Caco-2 (cell line): ENCODE results near the gene PROX2. TPM values are rescaled to one million over a fixed set of nuclear protein-coding genes. Genes with fewer than 3 reads are reported as not detected.

Experiments used
- BruUV-seq: library from RNA; stranded (reverse); fragments of 400-500 nt; replicated peaks from 2 replicates; lab custom pipeline; 2021; lab: Mats Ljungman, UMichigan
- CTCF ChIA-PET: fragments of 300-600 bp; sonication (Branson Sonifier 250); formaldehyde crosslinking; loops from one replicate; lab custom pipeline; 2022; ENCODE audit warnings: antibody characterized with exemption; lab: Charles Lee
- POLR2A ChIA-PET: fragments of 300-600 bp; sonication (Branson Sonifier 250); formaldehyde crosslinking; loops from one replicate; lab custom pipeline; 2022; ENCODE audit warnings: antibody characterized with exemption; lab: Charles Lee
- DNase-seq, 2 experiments: peaks; one replicate each; pipeline versions ENCODE4 v3.0.0 to v3.0.0-alpha.2; 2020 to 2022
- H3K27me3 ChIP-seq: replicated peaks from 2 replicates; pipeline ENCODE4 v1.6.0; 2011; ENCODE audit warnings: low read length; ENCODE audit not compliant: control insufficient read depth, insufficient read depth
- H3K36me3 ChIP-seq: 2 replicates; pipeline ENCODE4 v1.5.1; 2011; ENCODE audit warnings: low read length; ENCODE audit not compliant: control insufficient read depth, insufficient read depth
- H3K4me1 ChIP-seq: fragments of 250-450 bp; sonication (Bioruptor Pico); 2 replicates; pipeline ENCODE4 v1.5.1; 2020; ENCODE audit warnings: mild to moderate bottlenecking
- H3K4me3 ChIP-seq: 2 replicates; pipeline ENCODE4 v1.5.1; 2011; ENCODE audit warnings: low read depth, mild to moderate bottlenecking, control low read depth, low read length
- H3K9me3 ChIP-seq: fragments of 250-450 bp; sonication (Bioruptor Pico); 2 replicates; pipeline ENCODE4 v1.5.1; 2020; ENCODE audit warnings: mild to moderate bottlenecking, moderate library complexity
- H3K27ac Mint-ChIP-seq: one replicate; pipeline ENCODE4 v1.8.0; 2022; ENCODE audit warnings: mixed read lengths; ENCODE audit not compliant: unreplicated experiment
- H3K27me3 Mint-ChIP-seq: one replicate; pipeline ENCODE4 v1.8.0; 2022; ENCODE audit warnings: mixed read lengths; ENCODE audit not compliant: insufficient read depth, unreplicated experiment
- H3K36me3 Mint-ChIP-seq: one replicate; pipeline ENCODE4 v1.8.0; 2022; ENCODE audit warnings: mild to moderate bottlenecking, mixed read lengths; ENCODE audit not compliant: insufficient read depth, unreplicated experiment
- H3K4me1 Mint-ChIP-seq: one replicate; pipeline ENCODE4 v1.8.0; 2022; ENCODE audit warnings: low read depth, mixed read lengths; ENCODE audit not compliant: unreplicated experiment
- H3K4me3 Mint-ChIP-seq: one replicate; pipeline ENCODE4 v1.8.0; 2022; ENCODE audit warnings: mild to moderate bottlenecking, moderate library complexity, mixed read lengths; ENCODE audit not compliant: unreplicated experiment
- H3K9me3 Mint-ChIP-seq: one replicate; pipeline ENCODE4 v1.8.0; 2022; ENCODE audit warnings: mixed read lengths; ENCODE audit not compliant: unreplicated experiment
- intact Hi-C: fragments of 100-400 bp; cut with micrococcal nuclease; formaldehyde crosslinking; loops from one replicate; pipeline ENCODE4 v1.10.0; 2022; ENCODE audit not compliant: unreplicated experiment
- total RNA-seq: library from RNA; stranded (reverse); gene quantifications from 2 replicates; pipeline ENCODE4 v1.2.3, GENCODE V29; 2022
- TF ChIP-seq, protein P1 (sequence below), 2 experiments: fragments of 200-600 bp in 1 of 2; IDR thresholded peaks; 1 replicate in 1 of 2; 2 replicates in 1 of 2; pipeline versions ENCODE4 v1.5.1 to v1.8.0; 2011 to 2022; ENCODE audit warnings: antibody characterized with exemption in 1 of 2, control low read depth in 1 of 2, inconsistent platforms in 1 of 2, low read depth in 1 of 2, low read length in 1 of 2, mild to moderate bottlenecking in 1 of 2, moderate library complexity in 1 of 2; ENCODE audit not compliant: insufficient read depth in 1 of 2, severe bottlenecking in 1 of 2, unreplicated experiment in 1 of 2

PROX2 gene
- total RNA-seq, 1 experiment from 2014 or later, result not detected

DNA sequence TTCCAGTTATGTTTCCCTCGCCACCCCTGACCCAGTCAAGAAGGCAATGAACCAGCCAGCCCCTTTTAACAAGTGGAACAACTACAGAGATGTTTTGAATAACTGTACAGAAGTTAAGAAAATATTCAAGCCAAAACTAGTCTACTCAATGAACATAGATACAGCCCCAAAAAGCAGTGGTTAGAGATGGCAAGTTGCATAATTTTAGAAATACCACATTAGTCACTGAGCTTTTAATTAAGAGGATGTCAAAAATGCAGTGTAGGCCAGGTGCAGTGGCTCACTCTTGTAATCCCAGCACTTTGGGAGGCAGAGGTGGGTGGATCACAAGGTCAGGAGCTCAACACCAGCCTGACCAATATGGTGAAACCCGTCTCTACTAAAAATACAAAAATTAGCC lies 27.2 kb downstream of the PROX2 start:
- Histone ChIP-seq H3K36me3 (no peaks in the 10 kb centered on the region), H3K4me3 (no peak overlapping the region), H3K4me1 (0 out of 2 replicates have a peak, but pooled peaks cover 4% of the 10 kb centered on the region), H3K27me3 (no peaks in the 10 kb centered on the region), H3K9me3 (no peaks in the 10 kb centered on the region)
- TF ChIP-seq, protein P1, sequence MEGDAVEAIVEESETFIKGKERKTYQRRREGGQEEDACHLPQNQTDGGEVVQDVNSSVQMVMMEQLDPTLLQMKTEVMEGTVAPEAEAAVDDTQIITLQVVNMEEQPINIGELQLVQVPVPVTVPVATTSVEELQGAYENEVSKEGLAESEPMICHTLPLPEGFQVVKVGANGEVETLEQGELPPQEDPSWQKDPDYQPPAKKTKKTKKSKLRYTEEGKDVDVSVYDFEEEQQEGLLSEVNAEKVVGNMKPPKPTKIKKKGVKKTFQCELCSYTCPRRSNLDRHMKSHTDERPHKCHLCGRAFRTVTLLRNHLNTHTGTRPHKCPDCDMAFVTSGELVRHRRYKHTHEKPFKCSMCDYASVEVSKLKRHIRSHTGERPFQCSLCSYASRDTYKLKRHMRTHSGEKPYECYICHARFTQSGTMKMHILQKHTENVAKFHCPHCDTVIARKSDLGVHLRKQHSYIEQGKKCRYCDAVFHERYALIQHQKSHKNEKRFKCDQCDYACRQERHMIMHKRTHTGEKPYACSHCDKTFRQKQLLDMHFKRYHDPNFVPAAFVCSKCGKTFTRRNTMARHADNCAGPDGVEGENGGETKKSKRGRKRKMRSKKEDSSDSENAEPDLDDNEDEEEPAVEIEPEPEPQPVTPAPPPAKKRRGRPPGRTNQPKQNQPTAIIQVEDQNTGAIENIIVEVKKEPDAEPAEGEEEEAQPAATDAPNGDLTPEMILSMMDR (IDR thresholded peaks at IDR 0.05; ENCODE audit: insufficient read depth in 1 of 2, low read depth in 1 of 2, low read length in 1 of 2, severe bottlenecking in 1 of 2, unreplicated experiment in 1 of 2), result no peak
- peaks cover 5% of the 10 kb centered on the region for H3K36me3 Mint-ChIP-seq
- H3K9me3 Mint-ChIP-seq, result no peaks in the 10 kb centered on the region
- CTCF ChIA-PET, result interaction anchor here (0.7 to 1.3 kb wide), 2 partner anchors 12 to 239 kb away, joined by 5 read pairs; no protein-coding TSS in a partner anchor
- POLR2A ChIA-PET, result no interaction called here
- DNase-seq, result no peak
- BruUV-seq, result no TSS peak
- H3K27me3 Mint-ChIP-seq, result no peaks in the 10 kb centered on the region
- H3K27ac Mint-ChIP-seq, result no peak overlapping the region
- intact Hi-C loops, result loop anchor here (5.0 kb wide), 1 partner anchor 241 kb away; no protein-coding TSS in a partner anchor
- no peaks in the 10 kb centered on the region for H3K4me1 Mint-ChIP-seq
- H3K4me3 Mint-ChIP-seq, result no peak overlapping the region

DNA sequence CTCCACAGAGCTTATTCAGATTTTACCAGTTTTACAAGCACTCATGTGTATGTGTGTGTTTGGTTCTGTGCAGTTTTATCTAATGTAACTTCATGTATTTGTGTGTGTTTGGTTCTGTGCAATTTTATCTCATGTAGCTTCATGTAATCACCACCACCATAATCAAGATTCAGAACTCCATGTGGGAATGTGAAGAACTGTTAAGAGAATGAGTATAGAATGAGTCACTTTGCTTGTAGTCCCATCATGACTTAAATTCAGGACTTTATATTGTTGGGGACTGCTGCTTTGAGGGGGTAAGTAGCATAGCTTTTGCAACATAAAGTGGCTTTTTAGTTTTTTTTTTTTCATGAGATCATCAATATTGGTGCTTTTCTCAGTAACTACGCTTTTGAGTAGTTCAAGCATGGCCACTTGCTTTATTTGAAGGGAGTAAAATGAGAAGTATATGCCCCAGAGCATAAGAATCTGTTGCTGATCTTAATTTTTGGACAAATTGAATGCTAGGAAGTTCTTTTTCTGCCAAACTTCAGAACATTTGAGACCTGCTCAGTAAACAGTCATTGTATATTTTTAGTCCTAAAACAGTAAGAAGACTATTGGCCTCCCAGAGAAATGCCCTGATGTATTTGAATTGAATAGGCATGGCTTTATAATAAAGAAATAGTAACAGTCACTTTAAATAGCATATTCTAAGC lies 28.8 kb downstream of the PROX2 start:
- ChIA-PET POLR2A (no interaction called here), CTCF (no interaction called here)
- Histone ChIP-seq H3K4me1 (no peaks in the 10 kb centered on the region), H3K36me3 (no peaks in the 10 kb centered on the region), H3K27me3 (no peaks in the 10 kb centered on the region), H3K9me3 (no peaks in the 10 kb centered on the region), H3K4me3 (no peak overlapping the region)
- no peaks in the 10 kb centered on the region for H3K4me1 Mint-ChIP-seq
- no peak for DNase-seq
- no TSS peak for BruUV-seq
- no peaks in the 10 kb centered on the region for H3K9me3 Mint-ChIP-seq
- no peak overlapping the region for H3K27ac Mint-ChIP-seq
- intact Hi-C loops, result loop anchor here (5.0 kb wide), 1 partner anchor 240 kb away; no protein-coding TSS in a partner anchor
- H3K4me3 Mint-ChIP-seq, result no peak overlapping the region
- no peaks in the 10 kb centered on the region for H3K27me3 Mint-ChIP-seq
- TF ChIP-seq, protein P1 (IDR thresholded peaks at IDR 0.05; ENCODE audit: insufficient read depth in 1 of 2, low read depth in 1 of 2, low read length in 1 of 2, severe bottlenecking in 1 of 2, unreplicated experiment in 1 of 2), result no peak
- peaks cover 5% of the 10 kb centered on the region for H3K36me3 Mint-ChIP-seq

DNA sequence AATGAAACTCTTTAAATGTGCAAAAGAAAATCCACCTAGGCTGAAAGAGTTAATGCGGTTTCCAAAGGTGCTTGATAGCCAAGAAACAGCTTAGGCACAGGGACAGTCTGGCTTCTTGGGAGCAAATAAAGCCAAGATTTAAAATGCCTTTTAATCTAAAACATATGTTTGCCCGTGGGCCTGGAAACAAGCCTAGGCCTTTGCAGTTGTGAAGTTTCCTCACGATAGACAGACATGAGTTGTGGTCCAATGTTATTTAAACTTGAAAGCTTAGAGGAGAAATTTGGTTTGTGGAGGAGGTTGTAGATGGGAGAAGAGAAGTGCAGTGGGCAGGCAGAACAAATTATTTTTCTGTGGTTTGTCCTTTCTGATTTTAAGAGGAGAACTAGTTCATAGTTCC lies 29.8 kb downstream of the PROX2 start:
- Histone ChIP-seq H3K4me3 (no peak overlapping the region), H3K4me1 (no peaks in the 10 kb centered on the region), H3K36me3 (no peaks in the 10 kb centered on the region), H3K27me3 (no peaks in the 10 kb centered on the region), H3K9me3 (no peaks in the 10 kb centered on the region)
- DNase-seq, result no peak
- TF ChIP-seq, protein P1 (IDR thresholded peaks at IDR 0.05; ENCODE audit: insufficient read depth in 1 of 2, low read depth in 1 of 2, low read length in 1 of 2, severe bottlenecking in 1 of 2, unreplicated experiment in 1 of 2), result no peak
- intact Hi-C loops, result loop anchor here (5.0 kb wide), 1 partner anchor 239 kb away; no protein-coding TSS in a partner anchor
- BruUV-seq, result no TSS peak
- no peaks in the 10 kb centered on the region for H3K9me3 Mint-ChIP-seq
- ChIA-PET CTCF (no interaction called here), POLR2A (interaction anchor here (0.7 kb wide), 1 partner anchor 83 kb away, joined by 3 read pairs; the partner anchor contains the start of gene YLPM1)
- no peak overlapping the region for H3K27ac Mint-ChIP-seq
- no peaks in the 10 kb centered on the region for H3K4me1 Mint-ChIP-seq
- H3K27me3 Mint-ChIP-seq, result no peaks in the 10 kb centered on the region
- H3K36me3 Mint-ChIP-seq, result peaks cover 7% of the 10 kb centered on the region
- no peak overlapping the region for H3K4me3 Mint-ChIP-seq
